SH-SY5Y (cell line): Measurements from ENCODE around the gene MARCKS.

Experiments
- GATA2 ChIP-seq: IDR thresholded peaks from 2 replicates; pipeline ENCODE4 v1.6.1; 2011; ENCODE audit warnings: mild to moderate bottlenecking, low read depth, low read length
- GATA3 ChIP-seq: IDR thresholded peaks from 2 replicates; pipeline ENCODE4 v1.6.1; 2011; ENCODE audit warnings: low read depth, mild to moderate bottlenecking, low read length, moderate library complexity

DNA sequence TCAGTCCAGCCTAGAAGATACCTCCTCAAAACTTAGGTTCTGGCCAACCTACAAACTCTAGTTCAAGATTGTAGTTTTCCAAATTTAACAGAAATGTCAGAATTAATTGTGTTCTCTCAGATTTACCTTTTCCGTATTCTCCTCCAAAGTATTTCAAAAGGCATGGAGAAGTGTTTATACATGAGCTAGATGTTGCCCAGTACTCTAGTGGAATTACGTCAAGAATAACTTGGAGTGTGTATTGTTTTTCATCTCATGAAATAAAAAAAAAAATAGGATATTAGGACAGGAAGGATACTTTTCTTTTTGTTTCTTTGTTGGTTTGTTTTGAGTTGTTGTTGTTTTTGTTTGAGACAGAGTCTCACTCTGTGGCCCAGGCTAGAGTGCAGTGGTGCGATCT is 32.3 kb upstream of the MARCKS start:
- TF ChIP-seq GATA3 (no peak), GATA2 (no peak)
